Activated T-cell treated with anti-CD3 and anti-CD28 coated beads for 1 hour (primary cell): ENCODE results near the gene KCNJ18.
"Not testable (repeated sequence)": the region's sequence is repeated elsewhere in the genome, so short reads cannot be mapped to it uniquely, and the experiment has no call there.

ENCODE experiments used
- DNase-seq: peaks from one replicate; pipeline ENCODE4 v3.0.0-alpha.2; 2020; ENCODE audit warnings: low read depth

KCNJ18 gene

DNA sequence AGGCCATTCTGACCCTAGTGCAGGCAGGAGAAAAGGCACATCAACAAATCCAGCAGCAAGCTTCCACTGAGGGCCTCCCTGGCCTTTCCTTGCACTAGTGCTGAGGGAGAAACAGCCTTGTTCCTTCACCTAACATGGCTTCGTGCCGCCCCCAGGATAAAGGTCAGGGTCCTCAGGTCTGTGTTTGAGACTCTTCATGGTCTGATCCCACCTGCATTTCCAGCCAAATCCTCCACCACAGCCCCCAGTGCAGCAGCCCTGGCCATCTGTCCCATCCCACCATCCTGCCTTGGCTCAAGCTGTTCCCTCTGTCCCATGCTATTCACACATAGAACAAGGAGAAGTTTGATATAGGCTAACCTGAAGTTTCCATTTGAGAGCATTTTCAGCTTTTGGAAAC, 20.9 kb upstream of the KCNJ18 start:
- not testable (repeated sequence) for DNase-seq

DNA sequence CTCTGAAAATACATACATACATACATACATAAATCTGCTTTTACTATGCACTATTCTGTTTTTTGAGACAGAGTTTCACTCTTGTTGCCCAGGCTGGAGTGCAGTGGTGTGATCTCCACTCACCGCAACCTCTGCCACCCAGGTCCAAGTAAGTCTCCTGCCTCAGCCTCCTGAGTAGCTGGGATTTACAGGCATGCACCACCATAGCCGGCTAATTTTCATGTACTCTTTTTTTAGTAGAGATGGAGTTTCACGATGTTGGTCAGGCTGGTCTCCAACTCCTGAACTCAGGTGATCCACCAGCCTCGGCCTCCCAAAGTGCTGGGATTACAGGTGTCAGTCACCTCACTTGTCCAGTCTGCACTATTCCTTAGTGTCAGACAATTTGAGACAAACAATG, 20.5 kb upstream of the KCNJ18 start:
- not testable (repeated sequence) for DNase-seq

GRCh38 chr17:21673451-21674241, 18.7 kb upstream of the KCNJ18 start:
- DNase-seq = not testable (repeated sequence)

DNA sequence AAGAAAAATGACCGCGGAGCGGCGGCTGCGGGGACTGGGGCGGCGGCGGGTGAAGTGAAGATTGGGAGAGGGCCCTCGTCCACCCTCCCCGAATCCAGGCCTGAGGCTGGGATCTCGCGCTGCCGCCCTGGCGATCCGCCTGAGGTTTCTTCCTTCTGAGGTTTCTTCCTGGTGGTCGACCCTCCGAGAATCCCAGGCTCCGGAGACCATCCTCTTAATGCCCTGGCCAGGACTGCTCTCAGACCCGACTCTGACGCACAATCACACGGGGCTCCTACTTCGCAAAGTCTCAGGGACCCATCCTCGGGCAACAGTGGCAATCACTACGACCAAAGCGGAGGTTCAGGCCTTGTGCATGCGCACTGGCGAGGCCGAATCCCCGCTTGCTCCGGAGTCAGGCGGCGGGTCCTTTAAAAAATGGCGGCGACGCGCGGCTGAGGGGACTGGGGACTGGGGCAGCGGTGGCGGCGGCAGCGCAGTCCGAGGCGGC, 18.0 kb upstream of the KCNJ18 start:
- no peak for DNase-seq

DNA sequence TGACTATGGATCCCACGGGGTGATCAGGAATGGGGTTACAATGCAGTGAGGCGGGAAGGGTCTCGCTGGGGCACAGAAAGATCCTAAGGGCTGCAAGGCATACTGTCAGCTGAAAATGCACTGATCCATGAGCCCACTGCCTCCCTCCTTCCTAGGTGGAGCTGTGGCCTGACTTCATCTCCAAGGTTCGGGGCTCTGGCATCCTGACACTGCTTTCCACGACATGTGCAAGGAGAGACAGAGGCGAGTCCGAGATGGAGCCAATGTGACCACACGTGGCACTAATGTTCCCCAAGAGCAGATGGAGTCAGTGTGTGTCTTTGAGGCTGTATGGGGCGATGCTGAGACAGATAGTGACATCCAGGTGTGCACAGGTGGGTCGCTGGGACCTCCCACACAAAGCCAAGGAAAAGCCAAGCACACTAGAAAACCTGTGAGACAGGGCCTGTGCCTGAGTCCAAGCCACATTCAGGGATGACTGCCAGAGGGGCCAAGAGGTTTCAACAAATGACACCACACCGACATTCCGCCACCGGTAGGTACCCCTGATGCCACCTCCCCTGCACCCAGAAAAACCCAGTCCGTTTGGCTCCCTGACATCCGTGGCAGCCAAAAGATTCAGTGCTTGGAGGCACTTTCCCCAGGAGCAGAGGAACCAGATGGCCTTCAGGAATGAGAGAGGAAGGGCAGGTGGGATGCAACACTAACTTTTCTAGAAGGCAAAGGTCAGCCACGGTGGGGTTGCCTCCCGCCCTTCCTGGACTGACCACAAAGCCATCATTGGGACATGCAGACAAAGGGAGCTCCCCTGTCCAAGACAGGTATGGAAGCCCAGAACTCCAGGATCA, 17.2 kb upstream of the KCNJ18 start:
- DNase-seq = not testable (repeated sequence)

- not testable (repeated sequence) for DNase-seq
Measured at GRCh38 chr17:21675739-21676130, 16.6 kb upstream of the KCNJ18 start.

GRCh38 chr17:21676281-21677111, 15.8 kb upstream of the KCNJ18 start:
- DNase-seq = no peak

DNA sequence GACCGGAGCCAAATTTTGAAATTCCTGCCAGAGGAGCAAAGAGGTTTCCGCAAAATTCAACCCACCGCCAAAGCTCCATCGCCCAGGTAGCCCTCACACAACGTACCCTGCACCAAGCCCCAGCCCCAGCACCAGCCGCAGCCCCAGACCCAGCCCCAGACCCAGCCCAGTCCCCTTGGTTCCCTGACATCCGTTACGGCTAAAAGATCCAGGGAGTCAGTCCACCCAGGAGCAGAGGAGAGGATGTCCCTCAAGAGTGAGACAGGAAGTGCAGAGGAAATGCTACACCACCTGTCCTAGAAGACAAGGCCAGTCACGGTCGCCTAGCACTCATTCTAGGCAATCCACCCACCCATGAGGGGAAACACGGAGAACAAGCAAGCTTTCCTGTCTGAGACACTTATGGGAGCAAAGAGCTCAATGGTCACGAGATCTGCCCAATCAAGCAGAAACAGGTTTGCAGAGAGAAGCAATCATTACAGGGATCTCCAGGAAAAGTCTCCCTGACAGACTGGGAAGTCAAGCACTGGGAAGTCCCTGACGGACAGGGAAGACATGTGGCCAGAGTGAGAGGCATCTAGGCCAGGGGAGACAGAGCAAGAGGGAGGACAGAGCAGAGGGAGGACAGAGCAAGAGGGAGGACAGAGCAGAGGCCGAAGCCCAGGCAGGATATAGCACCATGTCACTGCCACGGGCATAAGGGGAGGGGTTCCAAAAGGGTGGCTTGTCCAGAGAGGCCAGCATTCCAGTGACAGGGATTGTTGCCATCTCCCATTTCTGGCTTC, 15.0 kb upstream of the KCNJ18 start:
- no peak for DNase-seq

DNA sequence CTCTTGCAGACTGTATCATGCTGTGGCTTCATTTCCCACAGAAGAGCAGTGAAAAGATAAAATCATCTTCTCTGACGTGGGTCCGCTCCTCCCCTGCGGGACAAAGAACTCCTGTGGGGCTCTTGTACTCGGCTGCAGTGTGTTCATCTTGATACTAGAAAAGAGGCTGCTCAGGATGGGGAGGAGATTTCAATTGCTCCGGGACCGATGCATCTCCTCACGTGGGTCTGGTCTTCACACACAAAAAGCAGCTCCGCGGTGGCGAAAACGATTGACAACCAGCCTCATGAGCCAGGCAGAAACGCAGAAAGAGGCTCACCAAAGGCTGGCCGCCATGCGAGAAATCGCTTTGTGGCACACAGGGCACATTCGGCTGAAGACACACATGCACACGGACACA, 14.4 kb upstream of the KCNJ18 start:
- DNase-seq = no peak

DNA sequence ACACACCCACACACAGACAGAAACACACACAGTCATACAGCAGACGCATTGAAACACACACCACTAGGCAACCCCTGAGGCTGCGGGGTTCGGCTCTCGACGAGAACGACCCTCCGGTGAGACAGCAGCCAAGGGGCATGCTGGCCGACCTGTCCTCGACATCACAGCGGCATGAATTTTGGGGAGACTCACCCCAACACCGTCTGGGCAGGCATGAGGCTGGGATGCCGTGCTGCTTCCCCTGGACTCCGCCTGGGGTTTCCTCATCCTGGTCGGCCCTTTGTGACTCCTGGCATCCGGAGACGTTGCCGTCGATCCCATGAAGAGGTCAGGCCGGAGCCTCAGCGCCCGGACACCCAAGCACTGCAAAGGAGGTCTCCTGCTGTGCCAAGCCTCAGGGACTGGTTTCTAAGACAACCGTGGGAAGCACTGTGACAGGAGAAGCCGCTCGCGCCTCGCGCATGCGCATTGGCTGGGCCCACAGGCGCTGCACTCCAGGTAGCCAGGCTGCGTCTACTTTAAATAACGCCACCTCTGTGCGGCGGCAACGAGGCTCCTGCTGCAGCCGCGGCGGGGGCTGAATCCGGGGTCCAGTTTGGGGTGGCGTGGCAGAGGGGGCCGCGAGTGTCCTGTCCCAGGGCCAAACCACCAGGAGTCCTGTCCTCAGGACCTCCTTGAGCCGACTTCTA, 13.8 kb upstream of the KCNJ18 start:
- no peak for DNase-seq

- no peak for DNase-seq
Measured at GRCh38 chr17:21679256-21680146, 12.8 kb upstream of the KCNJ18 start.

GRCh38 chr17:21680366-21680765, 12.0 kb upstream of the KCNJ18 start:
- no peak for DNase-seq

- not testable (repeated sequence) for DNase-seq
Measured at GRCh38 chr17:21680850-21681351, 11.4 kb upstream of the KCNJ18 start.

DNA sequence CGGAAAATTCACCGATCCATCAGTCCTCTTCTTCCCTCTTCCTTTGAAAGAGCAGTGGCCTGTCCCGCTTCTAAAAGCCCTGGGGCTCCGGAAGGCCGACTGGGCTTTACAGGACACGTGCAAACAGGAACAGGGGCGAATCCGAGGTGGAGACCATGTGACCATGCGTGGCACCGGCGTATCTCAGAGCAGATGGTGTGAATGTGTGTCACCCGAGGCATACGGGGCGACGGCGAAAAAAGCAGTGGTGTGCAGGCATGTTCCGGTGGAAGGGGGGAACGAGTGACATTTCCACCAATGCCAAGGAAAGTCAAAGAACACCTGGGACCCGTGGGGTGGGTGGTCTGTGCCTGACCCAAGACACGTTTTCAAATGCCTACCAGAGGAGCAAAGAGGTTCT, 10.7 kb upstream of the KCNJ18 start:
- not testable (repeated sequence) for DNase-seq

GRCh38 chr17:21682130-21682529, 10.2 kb upstream of the KCNJ18 start:
- not testable (repeated sequence) for DNase-seq

DNA sequence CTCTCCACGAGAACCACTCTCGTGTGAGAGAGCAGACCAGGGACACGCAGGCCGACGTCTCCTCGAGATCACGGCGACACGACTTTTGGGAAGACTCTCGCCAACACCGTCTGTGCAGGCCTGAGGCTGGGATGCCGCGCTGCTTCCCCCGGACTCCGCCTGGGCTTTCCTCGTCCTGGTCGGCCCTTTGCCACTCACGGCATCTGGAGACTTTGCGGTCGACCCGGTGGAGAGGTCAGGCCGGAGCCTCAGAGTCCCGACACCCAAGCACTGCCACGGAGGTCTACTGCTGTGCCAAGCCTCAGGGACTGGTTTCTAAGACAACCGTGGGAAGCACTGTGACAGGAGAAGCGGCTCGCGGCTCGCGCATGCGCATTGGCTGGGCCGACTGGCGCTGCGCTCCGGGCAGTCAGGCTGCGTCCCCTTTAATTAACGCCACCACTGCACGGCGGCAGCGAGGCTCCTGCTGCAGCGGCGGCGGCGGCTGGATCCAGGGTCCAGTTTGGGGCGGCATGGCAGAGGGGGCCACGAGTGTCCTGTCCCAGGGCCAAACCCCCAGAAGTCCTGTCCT, 9.1 kb upstream of the KCNJ18 start:
- not testable (repeated sequence) for DNase-seq

- not testable (repeated sequence) for DNase-seq
Measured at GRCh38 chr17:21683897-21684296, 8.4 kb upstream of the KCNJ18 start.

DNA sequence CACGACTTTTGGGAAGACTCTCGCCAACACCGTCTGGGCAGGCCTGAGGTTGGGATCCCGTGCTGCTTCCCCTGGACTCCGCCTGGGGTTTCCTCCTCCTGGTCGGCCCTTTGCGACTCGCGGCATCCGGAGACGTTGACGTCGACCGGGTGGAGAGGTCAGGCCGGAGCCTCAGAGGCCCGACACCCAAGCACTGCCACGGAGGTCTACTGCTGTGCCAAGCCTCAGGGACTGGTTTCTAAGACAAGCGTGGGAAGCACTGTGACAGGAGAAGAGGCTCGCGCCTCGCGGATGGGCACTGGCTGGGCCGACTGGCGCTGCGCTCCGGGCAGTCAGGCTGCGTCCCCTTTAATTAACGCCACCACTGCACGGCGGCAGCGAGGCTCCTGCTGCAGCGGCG, 7.9 kb upstream of the KCNJ18 start:
- not testable (repeated sequence) for DNase-seq
